HPDE6-E6E7 (cell line): Measurements from ENCODE around the gene IQCK.
"Not testable (repeated sequence)": the region's sequence is repeated elsewhere in the genome, so short reads cannot be mapped to it uniquely, and the experiment has no call there.

Experiments used
- DNase-seq: peaks from one replicate; pipeline ENCODE4 v3.0.0; 2011; ENCODE audit warnings: missing footprints; ENCODE audit errors: extremely low spot score

The IQCK gene

DNA sequence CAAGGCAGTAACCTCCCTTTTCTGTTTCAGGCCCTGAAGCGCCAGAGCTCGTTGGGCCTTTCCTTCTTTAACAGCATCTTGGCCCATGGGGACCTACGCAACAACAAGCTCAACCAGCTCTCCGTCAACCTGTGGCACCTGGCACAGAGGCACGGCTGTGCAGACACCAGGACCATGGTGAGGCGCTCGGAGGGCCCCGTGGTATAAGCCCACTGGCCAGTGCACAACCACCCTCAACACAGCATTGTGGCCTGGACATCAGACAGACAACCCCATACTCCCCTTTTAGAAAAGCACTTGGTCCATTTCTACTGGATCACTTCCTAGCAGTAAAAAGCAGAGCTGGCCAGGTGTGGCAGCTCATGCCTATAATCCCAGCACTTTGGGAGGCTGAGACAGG is 18.6 kb upstream of the IQCK start:
- DNase-seq, result no peak

DNA sequence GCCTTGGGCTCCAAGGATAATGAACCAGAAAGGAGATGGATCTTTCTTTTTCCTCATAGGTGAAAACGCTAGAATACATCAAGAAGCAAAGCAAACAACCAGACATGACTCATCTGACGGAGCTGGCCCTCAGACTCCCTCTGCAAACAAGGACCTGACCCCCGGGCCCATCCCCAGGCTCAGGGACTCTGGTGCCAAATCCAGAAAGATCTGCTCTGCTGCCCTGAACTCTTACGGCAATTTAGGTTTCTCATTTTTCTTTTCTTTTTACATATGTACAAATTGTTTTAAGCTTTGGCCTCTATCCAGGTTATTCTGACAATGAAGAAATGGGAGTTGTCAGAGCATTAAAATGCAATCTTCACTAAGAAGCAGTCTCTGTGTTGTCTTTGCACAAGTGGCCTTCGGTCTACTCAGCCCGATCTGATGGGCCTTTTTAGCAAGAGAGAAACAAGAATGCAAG is 17.7 kb upstream of the IQCK start:
- peak; percentile 63 for DNase-seq

DNA sequence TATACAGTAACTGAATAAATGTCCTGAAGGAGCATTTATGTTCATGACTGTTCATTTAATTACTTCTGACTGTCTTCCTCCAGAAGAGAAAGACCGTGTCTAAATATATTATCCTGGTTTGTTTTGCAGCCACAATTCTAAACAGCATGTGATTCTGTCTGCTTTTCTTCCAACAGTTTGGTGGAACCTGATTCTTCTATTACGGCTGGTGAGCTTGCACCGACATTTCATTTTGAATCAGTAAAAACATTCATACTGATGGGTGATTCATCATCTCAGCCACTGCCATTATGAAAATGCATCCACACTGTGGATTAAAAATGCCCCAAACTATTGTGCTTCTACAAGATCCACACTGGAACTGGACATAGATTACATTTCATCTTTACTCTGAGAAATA is 17.0 kb upstream of the IQCK start:
- DNase-seq, result no peak

DNA sequence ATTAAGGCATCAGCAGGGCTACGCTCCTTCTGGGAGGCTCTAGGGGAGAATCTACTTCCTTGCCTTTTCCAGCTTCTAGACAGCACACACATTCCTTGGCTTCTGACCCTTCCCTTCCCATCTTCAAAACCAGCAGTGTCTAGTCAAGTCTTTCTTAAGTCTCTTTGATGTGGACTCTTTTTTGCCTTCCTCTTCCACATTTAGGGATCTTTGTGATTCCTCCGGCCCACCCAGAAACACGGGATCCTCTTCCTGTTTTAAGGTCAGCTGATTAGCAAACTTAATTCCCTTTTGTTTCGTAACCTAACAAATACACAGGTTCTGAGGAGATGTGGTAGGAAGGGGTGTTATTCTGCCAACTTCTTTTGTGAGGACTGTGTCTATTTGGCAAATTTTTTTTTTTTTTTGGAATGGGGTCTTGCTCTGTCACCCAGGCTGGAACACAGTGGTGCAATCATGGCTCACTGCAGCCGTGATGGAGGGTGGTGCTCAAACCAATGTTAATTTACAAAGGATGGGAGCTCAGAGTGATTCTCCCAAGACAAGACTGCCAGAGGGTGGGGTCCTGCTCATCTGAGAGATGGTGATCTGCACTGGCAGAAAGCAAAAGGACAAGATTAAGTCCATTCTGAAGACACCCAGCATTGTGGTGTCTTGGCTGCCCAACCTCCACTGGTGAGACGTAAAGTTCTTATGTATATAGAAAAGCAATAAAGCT is 14.7 kb upstream of the IQCK start:
- DNase-seq, result no peak

DNA sequence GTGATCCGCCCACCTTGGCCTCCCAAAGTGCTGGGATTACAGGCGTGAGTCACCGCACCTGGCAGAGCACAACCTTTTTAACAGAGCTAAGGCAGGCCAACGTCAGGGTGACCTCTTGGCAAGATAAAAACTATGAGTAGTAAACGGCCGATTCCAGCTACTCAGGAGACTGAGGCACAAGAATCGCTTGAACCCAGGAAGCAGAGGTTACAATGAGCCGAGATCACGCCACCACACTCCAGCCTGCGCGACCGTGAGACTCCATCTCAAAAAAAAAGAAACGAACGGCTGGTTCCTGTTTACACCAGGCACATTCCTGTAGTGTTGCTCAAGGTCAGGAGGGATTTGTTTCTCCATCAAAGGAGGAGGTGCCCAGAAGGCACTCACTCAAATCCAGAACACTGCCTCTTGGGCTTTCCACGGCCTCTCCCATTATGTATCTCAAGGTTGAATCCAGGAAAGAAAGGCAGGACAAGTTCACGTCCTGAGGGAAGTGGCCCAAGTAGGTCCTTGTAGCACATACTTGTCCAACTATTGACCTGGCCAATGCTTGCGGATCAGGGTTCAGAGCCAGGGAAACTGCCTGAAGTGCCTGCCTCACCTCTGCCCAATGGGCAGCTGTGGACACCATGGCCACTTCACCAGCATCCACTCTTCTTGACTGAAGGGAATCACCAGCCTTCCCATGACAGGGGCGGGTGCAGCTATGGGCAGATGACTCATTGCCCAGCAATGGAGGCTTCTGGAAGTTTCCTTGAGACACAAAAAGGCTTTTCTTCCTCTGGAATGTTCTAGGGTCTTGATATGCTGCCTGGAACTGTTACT is 13.5 kb upstream of the IQCK start:
- DNase-seq, result no peak

- no peak for DNase-seq
Measured at GRCh38 chr16:19705146-19705501, 12.9 kb upstream of the IQCK start.

- no peak for DNase-seq
Measured at GRCh38 chr16:19705843-19706242, 12.2 kb upstream of the IQCK start.

GRCh38 chr16:19706846-19707245 is 11.2 kb upstream of the IQCK start:
- DNase-seq, result no peak

- no peak for DNase-seq
Measured at GRCh38 chr16:19707569-19708295, 10.3 kb upstream of the IQCK start.

DNA sequence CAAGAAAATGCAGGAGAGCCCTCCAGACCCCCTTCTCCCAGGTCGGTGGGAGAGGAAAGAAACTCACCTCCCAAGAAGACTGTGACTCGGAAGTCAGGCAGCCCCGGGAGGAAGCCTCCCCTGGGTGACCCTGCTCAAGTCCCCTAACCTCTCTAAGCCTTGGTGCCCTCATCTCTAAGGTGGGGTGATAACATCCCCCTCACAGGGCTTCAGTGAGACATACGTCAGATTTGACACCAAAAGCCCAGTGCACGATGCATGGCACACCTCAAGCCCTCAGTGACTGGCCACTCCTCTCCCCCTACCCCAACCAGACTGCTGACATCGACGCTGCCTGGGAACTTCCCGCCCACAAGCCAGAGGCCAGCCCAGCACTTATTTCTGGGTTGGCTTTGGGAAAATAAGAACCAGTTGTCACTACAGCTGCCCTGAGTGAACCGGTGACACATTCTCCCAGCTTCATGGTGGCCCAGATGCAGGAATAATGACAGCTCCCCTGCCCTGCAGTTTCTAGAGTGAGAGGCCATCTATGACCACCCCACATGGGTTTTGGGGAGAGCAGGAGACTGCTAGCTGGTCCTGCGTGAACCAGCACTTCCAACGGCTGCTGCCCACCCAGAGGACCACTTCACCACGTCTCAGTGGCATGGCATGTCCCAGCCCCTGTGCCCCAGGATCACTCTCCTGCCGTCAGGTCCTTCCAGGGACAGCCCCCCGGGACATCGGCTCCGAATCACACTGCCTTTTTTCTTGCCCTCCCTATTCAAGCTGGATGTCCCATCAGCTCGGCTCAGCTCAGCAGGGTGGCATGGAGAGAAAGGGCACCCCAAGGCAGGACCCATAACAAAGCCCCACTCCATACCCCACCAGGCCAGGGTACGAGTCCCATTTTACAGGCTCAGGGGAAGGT is 9.5 kb upstream of the IQCK start:
- DNase-seq, result no peak

DNA sequence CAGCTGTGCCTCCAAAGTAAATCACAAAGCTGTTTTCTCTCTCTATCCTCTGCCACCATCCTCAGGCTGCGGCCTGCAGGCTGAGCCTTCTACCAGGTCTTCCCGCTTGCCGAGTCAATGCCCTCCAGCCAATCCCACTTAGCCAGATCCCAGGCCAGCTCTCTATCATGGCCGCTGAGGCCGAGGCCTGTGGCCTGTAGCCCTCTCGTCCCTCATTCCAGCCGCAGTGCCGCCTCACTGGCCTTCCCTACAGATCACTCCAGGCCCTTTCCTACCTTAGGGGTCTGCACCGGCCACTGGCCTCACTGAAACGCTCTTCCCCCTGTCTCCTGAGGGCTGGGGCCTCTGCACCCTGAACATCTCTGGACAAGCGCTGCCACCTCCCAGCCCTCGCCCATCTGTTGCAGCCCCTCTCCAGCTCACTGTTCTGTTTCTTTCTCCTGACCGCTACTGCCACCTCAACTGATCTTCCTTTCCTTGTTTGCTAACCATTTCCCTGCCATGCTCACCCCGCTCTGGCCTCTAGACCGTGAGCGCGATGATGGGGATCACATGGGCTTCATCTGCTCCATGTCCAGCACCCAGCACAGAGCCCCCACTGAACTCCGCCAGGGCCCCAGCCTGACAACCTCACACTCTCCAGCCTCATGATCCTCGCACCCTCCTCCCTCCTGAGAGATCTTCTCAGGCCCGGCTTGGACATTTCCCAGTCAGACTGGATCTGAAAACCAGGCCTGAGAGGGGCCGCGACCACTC is 8.5 kb upstream of the IQCK start:
- no peak for DNase-seq

GRCh38 chr16:19710191-19710908 is 7.7 kb upstream of the IQCK start:
- DNase-seq, result no peak

DNA sequence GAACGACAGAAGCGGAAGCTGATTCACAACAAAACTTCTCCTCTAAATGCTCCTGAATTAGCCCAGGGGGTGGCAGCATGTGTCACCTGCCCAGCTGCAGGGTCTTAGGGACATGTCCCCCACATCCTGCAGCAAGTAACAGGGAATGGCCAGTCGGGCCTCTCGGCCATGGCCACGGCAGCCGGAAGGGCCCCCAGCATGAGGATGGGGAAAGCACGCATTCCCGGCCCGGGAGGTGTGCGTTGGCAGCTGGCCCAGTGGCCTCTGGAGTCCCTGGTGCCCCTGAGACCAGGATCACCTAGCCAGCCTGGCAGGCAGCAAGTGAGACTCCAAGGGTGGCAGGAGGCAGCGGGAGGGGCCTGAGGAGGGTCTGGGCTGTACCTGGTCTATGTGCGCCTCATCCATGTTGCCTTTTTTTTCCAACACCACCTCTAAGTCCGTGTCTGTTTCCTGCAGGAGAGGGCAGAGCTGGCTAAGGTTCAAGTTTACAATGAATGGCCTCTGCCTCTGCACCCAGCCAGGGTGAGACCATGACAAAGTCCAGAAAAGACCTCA is 7.0 kb upstream of the IQCK start:
- no peak for DNase-seq

- DNase-seq, result no peak
Measured at GRCh38 chr16:19711643-19712042, 6.4 kb upstream of the IQCK start.

DNA sequence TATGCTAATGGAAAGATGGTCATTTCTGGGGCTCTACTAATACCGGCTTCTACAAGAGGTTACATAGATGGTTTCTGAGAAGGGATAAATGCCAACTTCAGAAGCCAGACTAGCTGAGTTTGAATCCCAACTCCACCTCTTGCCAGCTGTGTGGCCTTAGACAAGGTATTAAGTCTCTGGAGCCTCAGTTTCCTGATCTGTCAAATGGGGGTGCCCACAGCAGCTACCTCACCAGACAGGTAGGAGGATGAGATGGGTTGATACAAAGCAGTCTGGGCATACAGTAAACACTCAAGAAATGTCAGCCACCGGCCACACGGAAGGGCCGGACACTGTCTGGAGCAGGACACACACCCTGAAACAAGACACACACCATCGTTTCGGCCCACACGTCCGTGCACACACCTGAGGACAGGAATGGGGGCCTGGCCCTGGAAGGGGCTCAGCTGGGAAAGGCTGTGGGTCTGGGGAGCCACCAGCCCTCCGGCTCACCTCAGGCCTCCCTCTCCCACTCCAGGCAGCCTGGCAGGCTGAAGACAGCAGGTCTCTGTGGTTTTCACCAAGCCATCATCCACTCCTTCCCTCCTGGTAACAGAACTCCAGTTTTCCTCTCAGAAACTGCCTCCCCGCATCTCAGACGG is 5.5 kb upstream of the IQCK start:
- DNase-seq, result no peak

GRCh38 chr16:19713697-19714096 is 4.4 kb upstream of the IQCK start:
- no peak for DNase-seq

GRCh38 chr16:19715566-19715965 is 2.5 kb upstream of the IQCK start:
- peak; percentile 49 for DNase-seq

GRCh38 chr16:19716183-19716582 is 1.9 kb upstream of the IQCK start:
- peak; percentile 65 for DNase-seq

- DNase-seq, result not testable (repeated sequence)
Measured at GRCh38 chr16:19716728-19717127, 1.3 kb upstream of the IQCK start.
